HG02885 (cell line): ENCODE results near the gene RNASE7.
"Not testable (repeated sequence)": the region's sequence is repeated elsewhere in the genome, so short reads cannot be mapped to it uniquely, and the experiment has no call there.

Experiments
- ATAC-seq: cut with Tn5 transposase; IDR thresholded peaks from one replicate; pipeline ENCODE4 v1.9.1; 2021; ENCODE audit warnings: mild to moderate bottlenecking; ENCODE audit not compliant: unreplicated experiment, poor library complexity

The RNASE7 gene

DNA sequence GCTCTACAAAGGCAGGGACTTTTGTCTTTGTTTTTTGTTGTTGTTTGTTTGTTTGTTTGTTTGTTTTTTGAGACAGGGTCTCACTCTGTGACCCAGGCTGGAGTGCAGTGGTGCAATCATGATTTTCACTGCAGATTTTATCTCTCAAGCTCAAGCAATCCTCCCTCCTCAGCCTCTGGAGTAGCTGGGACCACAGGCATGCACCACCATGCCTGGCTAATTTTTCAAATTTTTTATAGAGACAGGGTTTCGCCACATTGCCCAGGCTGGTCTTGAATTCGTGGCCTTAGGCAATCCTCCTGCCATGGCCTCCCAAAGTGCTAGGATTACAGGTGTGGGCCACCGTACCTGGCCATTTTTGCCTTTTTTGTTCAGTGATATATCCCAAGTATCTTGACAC, 1.2 kb upstream of the RNASE7 start:
- ATAC-seq = not testable (repeated sequence)

DNA sequence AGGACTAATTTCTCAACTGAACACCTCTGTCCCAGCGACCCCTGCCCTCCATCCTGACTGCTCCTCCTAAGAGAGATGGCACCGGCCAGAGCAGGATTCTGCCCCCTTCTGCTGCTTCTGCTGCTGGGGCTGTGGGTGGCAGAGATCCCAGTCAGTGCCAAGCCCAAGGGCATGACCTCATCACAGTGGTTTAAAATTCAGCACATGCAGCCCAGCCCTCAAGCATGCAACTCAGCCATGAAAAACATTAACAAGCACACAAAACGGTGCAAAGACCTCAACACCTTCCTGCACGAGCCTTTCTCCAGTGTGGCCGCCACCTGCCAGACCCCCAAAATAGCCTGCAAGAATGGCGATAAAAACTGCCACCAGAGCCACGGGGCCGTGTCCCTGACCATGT, 756 bp downstream of the RNASE7 start:
- no peak for ATAC-seq

DNA sequence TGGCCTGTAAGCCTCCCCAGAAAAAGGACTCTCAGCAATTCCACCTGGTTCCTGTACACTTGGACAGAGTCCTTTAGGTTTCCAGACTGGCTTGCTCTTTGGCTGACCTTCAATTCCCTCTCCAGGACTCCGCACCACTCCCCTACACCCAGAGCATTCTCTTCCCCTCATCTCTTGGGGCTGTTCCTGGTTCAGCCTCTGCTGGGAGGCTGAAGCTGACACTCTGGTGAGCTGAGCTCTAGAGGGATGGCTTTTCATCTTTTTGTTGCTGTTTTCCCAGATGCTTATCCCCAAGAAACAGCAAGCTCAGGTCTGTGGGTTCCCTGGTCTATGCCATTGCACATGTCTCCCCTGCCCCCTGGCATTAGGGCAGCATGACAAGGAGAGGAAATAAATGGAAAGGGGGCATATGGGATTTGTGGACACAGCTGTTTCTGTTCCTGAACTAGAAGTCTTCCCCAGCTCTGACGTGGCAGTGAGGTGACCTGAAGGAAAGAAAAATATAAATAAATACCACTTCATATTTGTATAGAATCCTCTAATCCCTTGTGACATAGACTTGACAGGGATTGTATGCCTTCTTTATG, 1.3 kb downstream of the RNASE7 start:
- ATAC-seq = no peak

DNA sequence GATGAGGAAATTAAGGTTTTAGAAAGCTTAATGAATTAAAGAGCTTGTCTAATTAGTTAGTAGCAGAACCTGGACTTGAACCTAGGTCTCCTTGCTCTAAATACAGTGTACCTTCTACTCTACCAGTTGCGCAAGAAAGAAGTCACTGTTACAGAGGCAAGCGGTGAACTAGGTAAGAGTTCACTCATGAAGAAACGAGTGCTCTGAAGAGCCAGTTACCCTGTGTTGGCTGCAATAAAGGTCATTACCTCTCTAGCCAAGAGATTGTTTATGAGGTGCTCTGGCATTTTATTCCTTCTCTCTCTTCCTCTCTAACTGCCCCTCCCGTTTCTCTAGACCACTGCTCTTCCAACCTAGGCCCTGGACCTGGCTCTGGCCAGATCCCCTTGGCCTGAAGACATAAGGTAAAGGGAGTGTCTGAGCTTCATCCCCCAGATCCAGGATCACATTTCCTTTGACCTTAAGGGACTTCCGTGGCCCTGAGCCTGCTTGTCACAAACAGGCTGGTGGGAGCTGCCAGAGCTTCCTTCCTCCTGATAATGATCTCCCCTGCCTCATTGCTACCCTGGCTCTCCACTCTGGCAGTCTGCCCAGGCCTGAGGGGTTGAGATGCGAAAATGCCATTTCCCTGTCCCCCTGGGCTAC, 1.9 kb downstream of the RNASE7 start:
- ATAC-seq = no peak

DNA sequence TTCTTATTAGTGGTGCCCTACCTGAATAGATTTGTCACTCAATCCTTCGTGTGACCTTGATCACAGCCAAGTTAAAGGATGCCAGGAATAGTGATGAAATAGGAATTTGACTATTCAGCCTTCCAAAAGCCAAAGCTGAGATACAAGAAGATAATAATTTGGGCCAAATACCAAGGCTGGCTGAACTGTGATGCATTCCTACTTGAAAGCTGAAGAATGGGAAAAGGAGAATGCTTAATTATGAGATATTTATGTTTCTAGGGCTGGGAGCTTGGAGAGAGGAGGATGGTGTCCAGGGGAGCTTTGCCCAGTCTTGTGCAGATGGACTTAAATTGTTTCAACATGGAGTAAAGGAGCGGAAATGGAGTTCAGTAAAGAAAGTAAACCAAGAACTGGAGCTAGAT, 5.2 kb downstream of the RNASE7 start:
- ATAC-seq = no peak

DNA sequence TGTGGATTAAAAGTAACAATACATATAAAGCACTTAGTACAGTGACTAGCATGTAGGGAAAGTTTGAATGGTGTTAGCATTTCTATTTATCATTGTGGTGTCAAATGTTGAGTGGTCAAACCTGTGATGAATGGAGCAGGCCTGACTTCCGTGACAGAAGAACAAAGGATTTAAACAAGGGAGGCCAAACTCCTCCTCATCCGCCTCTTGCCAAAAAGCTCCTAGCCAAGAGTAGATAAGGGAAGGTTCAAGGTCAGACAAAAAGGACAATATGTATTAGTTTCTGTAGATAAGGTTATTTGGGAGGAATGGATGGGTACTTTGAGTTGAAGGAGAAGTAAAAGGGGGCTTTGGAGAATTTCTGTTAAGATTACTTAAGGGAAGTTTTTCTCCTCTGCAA, 6.5 kb downstream of the RNASE7 start:
- ATAC-seq = no peak

DNA sequence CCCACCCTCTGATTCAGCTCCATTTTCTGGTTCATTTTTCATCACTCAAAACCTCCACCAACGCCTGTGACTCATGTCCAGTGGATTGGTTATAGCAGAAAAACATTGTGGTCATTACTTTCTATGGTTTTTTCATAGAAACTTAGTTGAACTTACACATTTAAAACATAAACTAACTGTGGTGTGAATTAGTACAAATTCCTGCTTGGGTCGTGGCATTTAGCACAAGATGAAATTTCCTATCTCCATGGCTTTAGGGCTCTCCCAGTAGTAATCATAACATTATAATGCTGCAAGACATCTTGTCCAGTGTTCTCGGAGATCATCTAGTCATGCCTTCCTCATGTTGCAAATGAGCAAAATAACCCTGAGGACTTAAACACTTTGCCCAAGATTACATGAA, 7.1 kb downstream of the RNASE7 start:
- no peak for ATAC-seq

DNA sequence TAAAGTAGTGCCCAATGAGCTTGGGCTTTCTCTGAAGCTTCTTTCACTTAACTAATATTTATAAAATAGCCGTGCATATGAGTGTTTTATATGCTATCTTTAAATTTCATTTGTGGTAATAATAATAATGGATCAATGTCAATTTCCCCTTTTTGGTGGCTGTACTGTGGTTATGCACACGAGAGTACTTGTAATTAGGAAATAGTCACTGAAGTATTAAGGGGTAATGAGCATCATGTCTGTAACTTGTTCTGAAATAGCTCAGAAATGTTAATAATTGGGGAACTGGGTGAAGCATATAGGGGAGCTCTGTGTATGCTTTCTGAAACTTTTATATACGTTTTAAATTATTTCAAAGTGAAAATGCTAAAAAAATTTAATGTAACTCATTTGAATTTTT, 8.4 kb downstream of the RNASE7 start:
- no peak for ATAC-seq

DNA sequence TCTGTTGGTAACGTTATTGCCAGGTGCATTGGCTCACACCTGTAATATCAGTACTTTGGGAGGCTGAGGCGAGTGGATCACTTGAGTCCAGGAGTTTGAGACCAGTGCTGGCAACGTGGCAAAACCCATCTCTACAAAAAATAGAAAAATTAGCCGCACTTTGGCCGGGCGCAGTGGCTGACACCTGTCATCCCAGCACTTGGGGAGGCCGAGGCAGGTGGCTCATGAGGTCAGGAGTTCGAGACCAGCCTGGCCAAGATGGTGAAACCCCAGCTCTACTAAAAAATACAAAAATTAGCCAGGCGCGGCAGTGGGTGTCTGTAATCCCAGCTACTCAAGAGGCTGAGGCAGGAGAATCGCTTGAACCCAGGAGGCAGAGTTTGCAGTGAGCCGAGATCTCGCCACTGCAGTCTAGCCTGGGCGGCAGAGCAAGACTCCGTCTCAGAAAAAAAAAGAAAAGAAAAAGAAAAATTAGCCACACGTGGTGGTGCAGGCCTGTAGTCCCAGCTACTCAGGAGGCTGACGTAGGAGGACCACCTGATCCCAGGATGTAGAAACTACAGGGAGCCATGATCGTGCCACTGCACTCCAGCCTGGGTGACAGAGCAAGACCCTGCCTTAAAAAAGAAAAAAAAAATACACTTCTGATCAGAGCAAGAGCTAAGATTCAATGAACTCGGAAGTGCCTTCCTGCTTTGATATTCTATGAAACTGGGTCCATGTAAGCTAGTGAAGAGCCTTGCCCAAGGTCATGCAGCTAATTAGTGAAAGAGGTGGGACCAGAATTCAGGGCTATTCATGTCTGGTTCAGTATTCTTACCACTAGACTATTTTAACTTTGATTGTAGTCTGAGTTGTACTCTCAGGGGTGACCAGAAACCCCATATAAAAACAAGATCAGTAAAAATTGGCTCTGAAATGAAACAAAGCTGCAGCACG, 11.3 kb downstream of the RNASE7 start:
- ATAC-seq = no peak

DNA sequence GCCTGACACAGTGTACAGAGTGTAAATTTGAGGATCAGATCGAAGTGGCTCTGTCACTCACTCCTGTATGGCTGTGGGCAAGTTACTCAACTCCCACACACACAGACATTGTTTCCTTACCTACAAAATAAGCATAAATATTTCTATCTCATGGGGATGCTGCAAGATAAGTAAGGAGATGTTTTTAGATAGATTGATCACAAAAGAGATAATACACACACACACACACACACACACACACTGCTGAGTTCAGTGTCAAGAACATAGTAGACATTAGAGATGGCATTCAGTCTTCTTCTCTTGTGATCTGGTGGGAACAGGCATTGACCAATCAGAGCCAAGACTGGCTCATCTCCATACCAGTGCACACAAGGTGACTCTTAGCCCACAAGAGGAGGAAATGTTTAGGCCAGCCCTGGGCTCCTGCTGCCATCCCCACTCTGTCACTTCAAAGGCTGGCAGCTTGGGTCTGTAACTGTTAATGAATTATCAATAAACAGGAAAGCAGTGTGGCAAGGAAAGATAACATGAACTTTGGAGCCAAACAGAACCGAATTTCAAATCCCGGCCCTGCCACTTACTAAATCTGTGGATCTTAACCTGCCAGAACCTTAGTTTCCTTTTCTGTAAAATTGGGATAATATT, 12.1 kb downstream of the RNASE7 start:
- no peak for ATAC-seq

DNA sequence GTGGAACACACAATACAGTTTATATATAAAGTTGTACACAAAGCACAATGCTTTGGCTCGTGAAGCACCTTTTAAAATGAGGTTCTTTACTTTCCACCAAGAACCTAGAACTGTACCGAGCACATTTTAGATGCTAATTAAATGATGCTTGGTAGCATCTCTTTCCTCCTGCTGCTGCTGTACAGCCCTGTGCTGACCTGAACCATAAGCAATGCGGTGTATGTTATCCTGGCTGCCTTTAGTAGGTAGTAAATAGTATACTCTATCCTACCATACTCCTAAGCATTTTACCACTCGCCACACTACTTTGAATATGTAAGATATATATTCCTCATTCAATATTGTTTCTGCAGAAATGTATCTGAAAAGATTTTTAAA, 12.6 kb downstream of the RNASE7 start:
- ATAC-seq = no peak

DNA sequence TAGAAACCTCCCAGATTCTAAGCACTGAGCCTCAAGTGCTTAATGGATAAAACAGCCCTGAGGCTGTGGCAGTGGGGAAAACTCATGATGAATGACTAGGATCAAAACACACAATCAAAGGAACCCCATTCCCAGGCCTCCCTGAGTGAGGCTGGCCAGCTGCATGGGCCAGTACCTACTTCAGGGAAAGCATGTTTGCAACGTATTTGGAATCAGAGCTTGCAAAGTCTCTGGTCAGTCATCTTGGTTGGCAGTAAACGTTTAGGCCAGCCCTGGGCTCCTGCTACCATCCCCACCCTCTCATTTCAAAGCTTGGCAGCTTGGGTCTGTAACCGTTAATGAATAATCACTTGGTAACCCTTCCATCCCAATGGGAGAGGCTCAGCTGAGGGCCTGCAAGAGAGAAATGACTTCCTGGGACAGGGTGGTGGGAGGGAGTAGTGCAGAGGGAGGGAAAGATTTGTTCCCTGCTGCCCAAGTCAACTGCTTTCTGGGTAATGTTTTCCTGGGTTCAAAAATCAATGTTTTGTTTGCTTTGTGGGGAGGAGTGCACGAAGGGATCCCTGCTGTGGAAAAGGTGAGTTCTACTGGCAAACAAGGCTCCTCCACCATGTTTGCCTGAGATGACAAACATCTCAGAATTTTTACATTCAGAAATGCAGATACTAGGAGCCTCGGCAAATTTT, 13.4 kb downstream of the RNASE7 start:
- ATAC-seq = no peak

DNA sequence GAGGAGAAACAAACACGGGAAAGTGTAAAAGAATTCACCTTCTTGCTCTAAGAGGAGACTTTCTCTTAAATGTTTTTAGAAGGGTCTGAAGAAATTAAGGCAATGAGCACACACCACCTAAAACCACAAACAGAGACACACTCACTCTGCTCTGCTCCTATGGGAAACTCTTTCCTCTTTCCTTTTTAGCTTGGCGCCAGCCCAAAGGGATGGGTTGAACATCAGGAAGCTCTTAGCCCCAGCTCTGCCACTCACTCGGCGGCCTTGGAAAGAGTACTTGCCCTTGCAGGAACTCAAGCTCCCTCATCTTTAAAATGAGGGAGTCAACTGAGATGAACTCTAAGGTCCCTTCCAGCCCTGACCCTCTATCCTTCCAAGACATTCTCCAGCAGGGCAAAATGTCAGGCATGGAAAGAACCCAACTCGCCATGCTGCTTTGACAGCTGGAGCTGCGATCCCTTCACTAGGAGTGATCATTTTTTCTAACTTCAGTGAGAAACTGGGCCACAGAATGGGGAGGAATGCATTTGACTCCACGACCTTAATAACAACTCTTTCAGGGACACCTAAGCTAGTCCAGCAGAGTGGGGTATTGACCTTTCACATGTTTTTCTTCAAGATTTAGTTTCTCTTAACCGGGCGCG, 14.5 kb downstream of the RNASE7 start:
- no peak for ATAC-seq

DNA sequence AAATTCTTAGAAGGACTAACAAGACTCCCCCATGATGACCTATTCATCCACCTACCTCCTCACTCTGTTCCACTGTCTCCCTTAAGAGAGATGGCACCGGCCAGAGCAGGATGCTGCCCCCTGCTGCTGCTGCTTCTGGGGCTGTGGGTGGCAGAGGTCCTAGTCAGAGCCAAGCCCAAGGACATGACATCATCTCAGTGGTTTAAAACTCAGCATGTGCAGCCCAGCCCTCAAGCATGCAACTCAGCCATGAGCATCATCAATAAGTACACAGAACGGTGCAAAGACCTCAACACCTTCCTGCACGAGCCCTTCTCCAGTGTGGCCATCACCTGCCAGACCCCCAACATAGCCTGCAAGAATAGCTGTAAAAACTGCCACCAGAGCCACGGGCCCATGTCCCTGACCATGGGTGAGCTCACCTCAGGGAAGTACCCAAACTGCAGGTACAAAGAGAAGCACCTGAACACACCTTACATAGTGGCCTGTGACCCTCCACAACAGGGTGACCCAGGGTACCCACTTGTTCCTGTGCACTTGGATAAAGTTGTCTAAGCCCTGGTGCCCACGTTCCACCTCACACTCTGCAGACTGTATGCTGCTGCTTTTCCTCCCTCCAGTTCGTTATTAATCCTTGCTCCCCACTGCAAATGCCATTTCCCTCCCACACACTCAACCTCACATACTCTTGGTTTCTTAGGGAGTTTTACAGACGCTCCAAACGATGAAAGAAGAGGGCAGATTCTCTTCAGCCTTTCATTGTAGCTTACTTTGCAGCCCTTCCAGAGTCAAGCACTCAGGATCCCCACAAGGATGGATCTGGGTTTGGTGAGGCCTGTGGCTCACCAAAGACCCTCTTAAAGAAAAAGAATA, 15.9 kb downstream of the RNASE7 start, which contains the start of gene RNASE8:
RNASE8 (plus strand) TSS at position 20 of the 873 bp plus-strand sequence; CDS start at position 91, 71 bp downstream.
- no peak for ATAC-seq

DNA sequence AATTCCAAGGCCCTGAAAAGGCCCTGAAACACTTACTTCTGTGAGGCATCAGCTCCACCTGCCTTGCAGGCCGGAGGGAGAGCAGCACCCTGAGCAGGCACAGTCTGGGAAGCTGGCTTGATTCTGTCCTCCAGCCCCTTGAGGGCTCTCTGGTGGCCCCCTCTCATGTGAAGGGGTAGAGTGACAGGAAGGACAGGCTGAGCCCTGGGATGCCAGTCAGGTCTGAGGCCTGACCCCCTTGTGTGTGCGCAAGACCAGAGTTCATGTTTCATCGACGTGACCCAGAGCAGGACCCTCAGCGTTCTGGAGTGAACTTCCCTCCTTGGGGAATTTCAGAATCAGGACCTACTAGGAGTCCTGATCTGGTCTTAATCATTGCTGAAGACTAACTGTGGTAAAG, 16.7 kb downstream of the RNASE7 start:
- no peak for ATAC-seq

DNA sequence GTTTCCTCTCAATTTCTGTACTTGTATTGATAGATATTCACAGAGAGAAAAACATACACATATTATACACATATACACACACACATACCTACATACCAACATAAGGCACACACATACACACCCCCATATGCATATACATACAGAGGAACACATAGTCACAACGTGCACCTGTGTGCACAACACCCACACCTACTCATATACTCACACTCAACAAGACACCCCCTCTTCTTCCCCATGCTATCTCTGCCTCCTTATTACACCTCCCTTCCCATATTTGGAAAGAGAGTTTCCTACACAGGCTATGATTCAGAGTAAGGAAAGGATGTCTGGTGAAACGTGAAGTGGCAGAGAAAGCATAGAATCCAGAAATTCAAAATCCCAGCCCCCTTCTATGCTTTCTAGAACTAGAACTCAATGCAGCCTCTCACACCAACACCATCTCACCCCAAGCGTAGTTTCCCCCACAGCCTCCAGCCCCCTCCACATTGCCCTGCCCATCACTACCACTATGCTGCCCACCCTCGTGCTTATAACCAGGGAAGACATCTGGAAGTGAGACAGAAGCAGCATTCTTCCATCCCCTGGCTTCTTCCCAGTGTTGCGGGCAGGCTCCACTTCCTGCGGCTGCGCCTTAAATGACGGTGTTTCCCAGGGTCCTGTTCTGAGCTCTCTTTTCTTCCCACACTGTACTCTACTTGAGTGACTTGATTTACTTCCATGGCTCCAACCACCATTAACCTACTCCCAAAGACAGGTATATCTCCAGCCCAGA, 17.9 kb downstream of the RNASE7 start:
- no peak for ATAC-seq

DNA sequence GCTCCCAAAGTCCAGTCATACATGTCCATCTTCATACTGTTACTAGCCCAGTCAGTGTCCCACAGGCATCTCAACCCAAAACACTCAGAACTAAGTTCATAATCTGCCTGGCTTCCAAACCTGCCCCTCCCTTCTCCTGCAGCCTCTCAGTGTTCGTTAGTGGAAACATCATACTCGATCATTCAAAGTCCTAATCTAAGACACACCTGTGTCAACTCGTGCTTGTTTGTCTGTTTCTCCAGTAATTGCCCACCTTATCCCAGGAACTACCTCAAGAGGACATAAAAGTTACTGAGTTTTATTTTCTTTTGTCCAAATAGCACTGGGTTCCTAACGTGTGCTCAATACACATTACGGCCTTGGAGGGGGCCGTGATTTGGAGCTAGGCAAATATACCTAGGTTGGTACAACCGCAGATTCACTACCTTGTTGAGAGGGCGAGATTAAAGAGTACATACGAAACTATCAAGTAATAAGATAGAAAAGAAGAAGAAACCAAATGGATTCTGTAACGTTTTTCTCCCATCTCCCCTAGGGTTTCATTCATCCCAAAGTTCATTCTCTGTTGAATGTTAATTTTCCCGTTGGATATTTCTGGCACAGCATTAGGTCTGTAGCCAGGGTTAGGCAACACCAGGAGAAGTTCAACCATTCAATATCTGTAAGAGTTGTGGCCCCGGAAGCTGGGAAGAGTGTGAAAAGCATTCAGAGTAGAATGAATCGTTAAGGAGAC, 18.6 kb downstream of the RNASE7 start:
- ATAC-seq = no peak

DNA sequence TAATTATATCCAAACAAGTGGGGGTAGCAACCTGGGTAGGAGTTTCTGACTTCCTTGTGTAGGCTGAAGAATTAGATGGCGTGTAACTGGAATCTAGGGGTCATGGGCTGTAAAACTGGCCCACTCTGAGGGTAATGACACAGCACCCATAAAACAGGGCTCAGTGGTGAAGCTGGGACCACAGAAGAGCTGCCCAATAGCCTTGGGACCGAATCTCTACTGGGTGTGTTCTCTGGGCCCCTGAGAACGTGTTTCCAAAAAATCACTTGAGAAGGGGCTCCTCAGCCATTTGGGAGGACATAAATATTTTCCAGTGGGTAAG, 19.1 kb downstream of the RNASE7 start:
- ATAC-seq = no peak
